Measurements from ENCODE around the gene C2CD2.

GRCh38 chr21:41914965-41915364 is 38.9 kb downstream of the C2CD2 start:
- TF ChIP-seq, protein P1, sequence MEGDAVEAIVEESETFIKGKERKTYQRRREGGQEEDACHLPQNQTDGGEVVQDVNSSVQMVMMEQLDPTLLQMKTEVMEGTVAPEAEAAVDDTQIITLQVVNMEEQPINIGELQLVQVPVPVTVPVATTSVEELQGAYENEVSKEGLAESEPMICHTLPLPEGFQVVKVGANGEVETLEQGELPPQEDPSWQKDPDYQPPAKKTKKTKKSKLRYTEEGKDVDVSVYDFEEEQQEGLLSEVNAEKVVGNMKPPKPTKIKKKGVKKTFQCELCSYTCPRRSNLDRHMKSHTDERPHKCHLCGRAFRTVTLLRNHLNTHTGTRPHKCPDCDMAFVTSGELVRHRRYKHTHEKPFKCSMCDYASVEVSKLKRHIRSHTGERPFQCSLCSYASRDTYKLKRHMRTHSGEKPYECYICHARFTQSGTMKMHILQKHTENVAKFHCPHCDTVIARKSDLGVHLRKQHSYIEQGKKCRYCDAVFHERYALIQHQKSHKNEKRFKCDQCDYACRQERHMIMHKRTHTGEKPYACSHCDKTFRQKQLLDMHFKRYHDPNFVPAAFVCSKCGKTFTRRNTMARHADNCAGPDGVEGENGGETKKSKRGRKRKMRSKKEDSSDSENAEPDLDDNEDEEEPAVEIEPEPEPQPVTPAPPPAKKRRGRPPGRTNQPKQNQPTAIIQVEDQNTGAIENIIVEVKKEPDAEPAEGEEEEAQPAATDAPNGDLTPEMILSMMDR (IDR thresholded peaks at IDR 0.05; ENCODE audit: low read depth, low read length, poor library complexity, severe bottlenecking): no peak
- TF ChIP-seq EZH2phosphoT487 (IDR thresholded peaks at IDR 0.05; ENCODE audit: borderline replicate concordance, low read length): no peak
